Measurements from ENCODE around the gene CAPN15.

CAPN15 gene

GRCh38 chr16:580141-580945, 52.8 kb downstream of the CAPN15 start:
- DNase-seq, result no peak

GRCh38 chr16:580946-581498, 53.5 kb downstream of the CAPN15 start:
- no peak for DNase-seq

- no peak for DNase-seq
These were observed 54.7 kb downstream of the CAPN15 start for GRCh38 chr16:582218-582613.

- no peak for DNase-seq
These were observed 55.3 kb downstream of the CAPN15 start for GRCh38 chr16:582614-583331.

- no peak for DNase-seq
These were observed 55.9 kb downstream of the CAPN15 start for GRCh38 chr16:583470-583814.

- no peak for DNase-seq
These were observed 56.5 kb downstream of the CAPN15 start for GRCh38 chr16:583815-584591.

GRCh38 chr16:585351-585750, 57.8 kb downstream of the CAPN15 start:
- no peak for DNase-seq

DNA sequence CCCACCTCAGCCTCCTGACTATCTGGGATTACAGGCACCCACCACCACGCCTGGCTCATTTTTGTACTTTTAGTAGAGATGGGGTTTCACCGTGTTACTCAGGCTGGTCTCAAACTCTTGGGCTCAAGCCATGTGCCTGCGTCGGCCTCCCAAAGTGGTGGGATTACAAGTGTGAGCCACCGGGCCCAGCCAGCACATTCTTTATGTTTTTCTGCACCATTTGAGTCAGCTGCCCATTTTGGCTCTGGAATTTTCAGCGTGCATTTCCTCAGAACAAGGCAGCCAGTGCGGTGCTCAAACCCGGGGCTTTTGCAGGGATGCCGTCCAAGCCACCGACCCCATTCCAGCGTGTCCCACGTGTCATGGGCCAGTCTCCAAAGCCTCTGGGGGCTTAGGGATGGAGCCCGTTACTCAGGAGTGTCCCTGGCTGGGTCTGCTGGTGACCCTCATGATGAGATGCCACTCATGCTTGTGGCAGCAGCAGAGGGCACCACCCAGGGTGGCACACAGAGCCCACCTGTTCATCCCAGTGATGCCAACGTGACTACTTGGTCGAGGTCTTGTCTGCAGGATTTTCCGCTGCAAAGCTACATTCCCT, 58.6 kb downstream of the CAPN15 start:
- no peak for DNase-seq

DNA sequence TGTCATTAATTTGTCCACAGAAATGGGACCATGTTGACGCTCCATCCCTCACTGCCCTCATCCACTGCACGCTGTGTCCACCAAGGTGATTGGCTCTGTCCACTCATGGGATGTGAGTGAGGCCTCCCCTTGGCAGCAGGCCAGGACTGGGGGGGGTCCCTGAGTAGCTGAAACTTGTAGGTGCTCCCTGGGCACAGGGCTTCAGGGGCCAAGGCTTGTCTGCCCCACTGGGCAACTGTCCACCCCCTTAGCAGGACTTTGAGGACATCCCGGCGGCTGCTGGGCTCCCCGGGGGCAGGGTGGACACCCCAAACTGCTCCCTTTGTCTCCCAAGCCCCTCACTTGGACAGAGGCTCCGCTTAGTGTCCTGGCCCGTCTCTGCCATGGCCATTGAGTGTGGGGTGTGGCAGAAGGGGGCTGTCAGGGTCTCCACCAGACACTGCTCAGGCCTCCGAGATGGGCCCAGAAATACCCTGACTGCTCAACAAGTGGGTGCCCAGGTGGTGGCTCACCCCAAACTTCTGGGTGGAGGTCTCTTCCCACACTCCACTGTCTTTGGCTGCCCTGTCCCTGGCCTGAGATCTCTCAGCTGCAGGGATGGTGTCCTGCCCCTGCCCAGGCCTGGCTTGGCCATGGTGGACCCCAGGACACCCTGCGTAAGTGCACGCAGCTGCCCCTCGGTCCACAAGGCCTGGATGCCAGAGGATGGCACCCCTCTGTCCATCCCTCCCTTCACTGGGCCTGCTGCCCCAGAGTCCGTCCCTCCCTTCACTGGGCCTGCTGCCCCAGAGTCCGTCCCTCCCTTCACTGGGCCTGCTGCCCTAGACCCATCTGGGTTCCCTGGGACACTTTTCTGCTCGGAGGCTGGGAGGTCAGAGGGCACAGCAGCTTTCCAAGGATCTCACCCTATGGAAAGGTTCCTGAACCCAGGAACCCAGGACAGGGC, 59.4 kb downstream of the CAPN15 start:
- no peak for DNase-seq

DNA sequence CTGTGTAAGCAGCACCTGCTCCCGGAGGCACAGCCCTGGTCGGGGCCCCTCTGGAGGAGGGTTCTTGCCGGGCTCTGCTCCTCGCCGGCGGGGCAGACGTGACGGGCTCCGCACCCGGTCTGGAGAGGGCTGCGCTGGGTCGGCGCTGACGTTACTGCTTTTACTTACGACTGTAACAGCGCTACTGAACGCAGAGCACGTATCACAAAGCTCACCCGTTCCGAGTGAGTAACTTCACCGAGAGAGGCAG, 61.1 kb downstream of the CAPN15 start:
- peak; percentile 74 for DNase-seq

- peak; percentile 98 for DNase-seq
These were observed 61.6 kb downstream of the CAPN15 start for GRCh38 chr16:588889-589657.

DNA sequence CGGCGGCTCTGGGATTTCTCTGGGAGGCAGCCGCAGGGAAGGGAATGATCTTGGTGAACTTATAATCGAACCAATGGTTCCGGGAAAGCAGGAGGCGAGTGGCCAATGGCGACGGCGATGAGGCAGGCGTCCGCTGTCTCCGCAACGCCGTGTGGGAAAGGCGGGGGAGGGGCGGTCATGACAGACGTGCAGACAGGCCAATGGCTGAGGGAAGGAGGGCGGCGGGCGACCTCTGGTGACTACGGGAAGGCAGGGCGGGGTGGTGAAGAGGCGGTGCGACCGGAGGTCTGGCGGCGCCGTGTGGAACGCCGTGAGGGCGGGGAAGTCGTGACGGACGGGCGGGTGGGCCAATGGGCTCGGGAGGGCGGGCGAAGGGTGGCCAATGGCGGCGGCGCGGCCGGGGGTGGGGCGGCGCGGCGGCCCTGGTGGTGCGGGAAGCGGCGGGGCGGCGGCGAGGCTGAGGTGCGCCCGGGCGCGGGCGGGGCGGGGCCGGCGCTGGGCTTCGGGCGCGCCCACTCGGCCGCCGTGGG, 62.2 kb downstream of the CAPN15 start, which contains the start of gene RAB40C:
RAB40C (plus strand) TSS at position 409 of the 530 bp plus-strand sequence. CDS start 226 bp downstream, outside the sequence.
- peak; percentile 99 for DNase-seq

DNA sequence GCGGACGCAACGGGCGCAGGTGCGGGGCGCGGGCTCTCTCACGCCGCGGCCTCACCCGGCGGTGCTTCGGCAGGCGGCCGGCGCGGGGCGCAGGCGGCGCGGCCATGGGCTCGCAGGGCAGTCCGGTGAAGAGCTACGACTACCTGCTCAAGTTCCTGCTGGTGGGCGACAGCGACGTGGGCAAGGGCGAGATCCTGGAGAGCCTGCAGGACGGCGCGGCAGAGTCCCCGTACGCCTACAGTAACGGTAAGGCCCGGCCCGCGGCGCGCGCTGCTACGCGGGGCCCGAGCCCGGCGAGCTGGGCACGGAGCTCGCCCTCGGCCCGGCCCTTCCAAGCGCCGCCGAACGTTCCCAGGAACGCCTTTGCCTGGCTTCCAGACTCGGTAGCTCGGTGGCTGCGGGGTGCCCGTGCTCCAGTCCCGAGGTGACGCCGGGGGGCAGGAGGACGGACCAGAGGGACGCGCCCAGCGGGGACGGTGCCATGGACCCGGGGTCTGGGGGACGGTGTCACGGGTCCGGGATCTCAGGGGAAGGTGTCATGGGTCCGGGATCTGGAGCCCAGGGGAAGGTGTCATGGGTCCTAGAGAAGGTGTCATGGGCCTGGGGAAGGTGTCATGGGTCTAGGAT, 62.8 kb downstream of the CAPN15 start:
- DNase-seq, result no peak

GRCh38 chr16:590815-591200, 63.3 kb downstream of the CAPN15 start:
- DNase-seq, result no peak

DNA sequence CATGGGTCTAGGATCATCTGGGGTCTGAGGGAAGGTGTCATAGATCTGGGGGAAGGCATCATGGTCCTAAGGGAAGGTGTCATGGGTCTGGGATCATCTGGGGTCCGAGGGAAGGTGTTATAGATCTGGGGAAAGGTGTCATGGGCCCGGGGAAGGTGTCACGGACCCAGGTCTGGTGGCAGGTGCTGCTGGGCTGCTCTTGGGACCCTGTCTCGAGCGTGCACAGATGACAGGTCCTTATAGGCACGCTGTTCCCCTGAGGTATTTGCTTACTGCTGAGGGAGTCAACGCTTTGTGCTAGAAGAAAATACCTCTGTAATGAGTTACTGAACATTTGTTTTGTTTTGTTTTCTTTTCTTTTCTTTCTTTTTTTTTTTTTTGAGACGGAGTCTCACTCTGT, 63.7 kb downstream of the CAPN15 start:
- no peak for DNase-seq

- DNase-seq, result no peak
These were observed 64.5 kb downstream of the CAPN15 start for GRCh38 chr16:591892-592517.

GRCh38 chr16:592518-593306, 65.2 kb downstream of the CAPN15 start:
- no peak for DNase-seq

DNA sequence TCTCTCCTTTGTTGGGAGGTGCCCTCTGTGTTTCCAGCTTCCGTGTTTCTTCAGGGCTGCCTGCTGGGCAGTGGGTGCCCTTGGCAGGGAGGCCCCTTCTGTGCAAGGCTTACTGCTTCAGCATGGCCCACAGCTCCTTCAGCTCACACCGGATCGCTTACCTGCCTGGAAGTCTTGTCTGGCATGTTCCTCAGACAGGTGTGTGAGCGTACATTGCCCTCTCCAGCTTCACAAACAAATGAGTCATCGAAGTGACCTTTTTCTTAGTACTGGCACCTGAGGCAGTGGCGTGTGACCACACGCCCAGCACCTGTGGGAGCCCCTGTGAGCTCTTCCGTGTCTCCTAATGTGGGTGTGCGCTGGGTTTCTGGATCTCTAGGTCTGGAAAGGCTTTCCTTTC, 65.9 kb downstream of the CAPN15 start:
- no peak for DNase-seq

GRCh38 chr16:593807-594206, 66.3 kb downstream of the CAPN15 start:
- no peak for DNase-seq
